CD4-positive, alpha-beta T cell treated with Interleukin-2 at 100 ng/mL for 4 hours (primary cell): ENCODE measurements around the gene KCNJ14.
"Not testable (repeated sequence)": the region's sequence is repeated elsewhere in the genome, so short reads cannot be mapped to it uniquely, and the experiment has no call there.

ENCODE experiments used
- DNase-seq: peaks from one replicate; pipeline ENCODE4 v3.0.0-alpha.2; 2020; ENCODE audit warnings: low spot score

KCNJ14 gene

DNA sequence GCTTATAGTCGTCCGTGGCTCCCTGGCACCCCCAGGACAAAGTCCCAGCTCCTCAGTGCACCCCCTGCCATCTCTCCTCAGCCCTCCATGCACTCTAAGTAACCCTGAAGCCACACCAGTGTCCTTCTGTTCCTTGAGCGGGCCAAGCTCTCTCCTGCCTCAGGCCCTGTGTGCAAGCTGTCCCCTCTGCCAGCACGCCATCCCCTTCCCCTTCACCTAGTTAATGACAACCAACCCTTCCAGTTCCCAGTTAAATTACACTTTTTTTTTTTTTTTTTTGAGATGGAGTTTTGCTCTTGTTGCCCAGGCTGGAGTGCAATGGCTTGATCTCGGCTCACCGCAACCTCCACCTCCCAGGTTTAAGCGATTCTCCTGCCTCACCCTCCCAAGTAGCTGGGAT lies 33.1 kb downstream of the KCNJ14 start:
- DNase-seq = not testable (repeated sequence)

DNA sequence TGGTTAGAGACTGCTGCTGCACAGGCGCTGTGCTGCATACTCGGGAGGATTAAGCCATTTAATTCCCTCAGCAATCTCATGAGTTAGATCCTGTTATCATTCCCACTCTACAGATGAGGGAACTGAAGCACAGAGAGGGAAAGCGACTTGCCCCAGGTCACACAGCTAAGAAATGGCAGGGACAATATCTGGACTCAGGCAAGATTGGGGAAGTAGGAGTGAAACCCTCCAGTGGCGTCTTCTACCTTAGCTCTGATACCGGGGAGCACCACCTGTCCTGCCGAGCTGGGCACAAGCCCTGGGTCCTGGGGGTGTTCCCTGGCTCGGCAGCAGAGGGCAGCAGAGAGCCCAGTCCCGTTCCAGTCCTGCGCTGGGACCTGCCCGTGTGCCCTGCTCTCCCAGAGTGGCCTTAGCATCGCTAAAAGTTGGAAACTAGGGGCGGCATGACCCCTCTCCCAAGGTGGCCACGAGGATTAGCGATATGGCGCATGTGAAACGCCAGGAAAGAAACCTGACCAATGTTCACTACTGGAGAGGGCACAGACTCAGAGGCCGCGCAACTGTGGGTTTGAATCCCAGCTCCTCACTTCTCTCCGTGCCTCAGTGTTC lies 34.3 kb downstream of the KCNJ14 start:
- peak; percentile 82 for DNase-seq

DNA sequence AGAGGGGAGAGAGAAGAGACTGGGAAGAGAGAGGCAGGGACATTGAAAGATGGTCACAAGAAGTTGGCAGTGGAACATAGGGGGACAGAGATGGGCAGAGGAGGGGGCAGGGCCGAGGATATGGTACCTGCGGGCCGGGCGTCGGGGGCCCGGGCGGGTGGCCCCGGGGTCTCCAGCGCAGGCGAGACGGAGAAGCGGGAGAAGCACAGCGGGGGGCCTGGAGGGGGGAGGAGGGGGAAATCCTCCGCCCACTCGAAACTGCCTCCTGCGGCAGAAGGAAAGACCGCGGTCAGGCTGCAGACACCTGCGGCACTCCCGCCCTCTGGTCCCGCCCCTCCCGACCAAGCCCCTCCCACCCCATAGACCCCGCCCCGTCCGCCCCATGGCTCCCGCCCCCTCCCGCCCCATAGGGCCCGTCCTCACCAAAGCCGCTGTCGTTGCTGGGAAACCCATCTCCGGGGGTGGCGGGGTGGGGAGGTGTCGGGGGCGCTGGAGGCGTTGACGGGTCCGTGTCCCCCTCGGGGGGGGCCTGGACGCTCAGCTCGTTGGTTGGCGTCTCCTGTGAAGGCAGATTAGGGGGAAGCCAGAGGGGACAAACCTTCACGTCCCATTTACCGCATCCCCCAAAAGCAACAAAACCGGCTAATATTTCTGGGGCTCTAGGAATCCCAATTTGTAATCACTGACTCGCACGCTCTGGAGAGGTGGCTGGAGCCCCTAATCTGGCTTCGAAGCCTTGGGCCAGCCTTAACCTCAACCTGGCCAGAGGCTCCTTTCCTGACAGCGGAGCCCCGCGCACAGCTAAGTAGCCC lies 35.8 kb downstream of the KCNJ14 start:
- peak; percentile 48 for DNase-seq

DNA sequence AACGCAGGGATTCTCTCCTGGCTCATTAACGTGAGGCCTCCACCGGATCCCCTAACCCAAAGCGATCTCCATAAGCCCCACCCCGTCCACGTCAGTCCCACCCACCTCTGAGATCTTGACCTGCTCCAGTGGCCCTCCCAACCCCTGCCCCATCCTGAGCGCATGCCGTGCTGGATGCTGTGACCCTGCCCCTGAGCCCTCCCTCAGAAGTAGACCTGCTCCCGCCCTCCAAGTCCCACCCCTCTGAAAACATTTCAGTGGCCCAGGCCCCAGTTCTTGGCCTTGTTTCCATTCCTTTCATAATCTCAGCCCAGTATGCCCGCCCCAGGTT lies 36.4 kb downstream of the KCNJ14 start:
- no peak for DNase-seq

DNA sequence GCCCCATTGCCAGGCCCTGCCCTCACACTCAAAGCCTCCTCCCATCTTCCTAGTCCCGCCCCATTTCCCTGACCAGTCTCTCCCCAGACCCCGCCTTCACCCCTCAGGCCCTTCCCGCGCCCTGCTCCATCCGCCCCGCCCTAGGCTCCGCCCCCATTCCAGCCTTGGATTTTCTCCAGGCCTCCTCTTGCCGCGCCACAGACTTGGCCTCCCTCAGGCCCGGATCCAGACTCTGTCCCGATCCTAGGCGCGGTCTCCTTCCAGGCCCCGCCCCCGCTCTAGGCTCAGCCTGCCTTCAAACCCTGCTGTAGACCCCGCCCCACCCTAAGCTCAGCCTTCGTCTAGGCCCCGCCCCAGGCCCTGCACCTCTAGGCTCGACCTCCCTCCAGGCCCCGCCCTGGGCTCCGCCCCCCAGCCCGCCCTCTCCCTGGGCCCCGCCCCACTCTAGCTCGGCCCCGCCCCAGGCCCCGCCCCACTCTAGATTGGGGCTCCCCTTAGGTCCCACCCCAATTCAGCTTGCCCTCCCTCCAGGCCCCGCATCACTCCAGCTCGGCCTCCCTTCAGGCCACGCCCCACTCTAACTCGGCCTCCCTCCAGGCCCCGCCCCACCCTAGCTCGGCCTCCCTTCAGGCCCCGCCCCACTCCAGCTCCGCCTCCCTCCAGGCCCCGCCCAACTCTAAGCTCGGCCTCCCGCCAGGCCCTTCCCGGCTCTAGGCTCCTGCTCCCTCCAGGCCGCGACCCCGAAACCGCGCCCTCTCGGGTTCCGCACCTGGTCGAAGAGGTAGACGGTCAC lies 37.7 kb downstream of the KCNJ14 start:
- DNase-seq = peak; percentile 77

DNA sequence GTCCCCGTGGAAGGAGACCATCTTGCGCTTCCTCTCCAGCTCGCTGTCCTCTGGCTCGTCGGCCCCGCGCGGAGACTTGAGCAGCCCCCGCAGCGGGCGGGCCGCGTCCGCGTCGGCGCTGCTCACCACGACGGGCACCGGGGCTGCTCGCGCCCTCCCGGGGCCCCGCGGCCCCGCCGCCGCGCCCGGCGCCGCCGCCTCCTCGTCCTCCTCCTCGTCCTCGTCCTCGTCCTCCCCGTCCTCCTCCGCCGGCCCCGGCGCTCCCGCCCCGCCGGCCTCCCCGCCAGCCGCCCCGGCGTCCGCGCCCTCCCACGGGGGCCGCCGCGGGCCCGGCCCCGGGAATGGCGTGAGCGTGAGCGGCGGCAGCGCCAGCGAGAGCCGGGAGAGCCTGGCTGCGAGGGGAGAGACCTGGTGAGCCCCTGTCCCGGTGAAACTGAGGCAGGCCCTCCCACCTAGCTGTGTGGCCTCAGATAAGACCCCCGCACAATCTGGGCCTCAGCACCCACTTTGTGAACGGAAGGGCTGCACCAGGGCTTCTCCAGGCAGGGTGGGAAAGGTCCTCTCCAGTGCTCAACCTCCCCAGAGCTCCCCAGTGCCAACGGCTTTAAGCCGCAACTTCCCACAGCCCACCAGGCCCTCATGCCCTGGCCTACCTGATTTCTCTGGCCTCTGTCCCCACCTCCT lies 38.5 kb downstream of the KCNJ14 start:
- no peak for DNase-seq

DNA sequence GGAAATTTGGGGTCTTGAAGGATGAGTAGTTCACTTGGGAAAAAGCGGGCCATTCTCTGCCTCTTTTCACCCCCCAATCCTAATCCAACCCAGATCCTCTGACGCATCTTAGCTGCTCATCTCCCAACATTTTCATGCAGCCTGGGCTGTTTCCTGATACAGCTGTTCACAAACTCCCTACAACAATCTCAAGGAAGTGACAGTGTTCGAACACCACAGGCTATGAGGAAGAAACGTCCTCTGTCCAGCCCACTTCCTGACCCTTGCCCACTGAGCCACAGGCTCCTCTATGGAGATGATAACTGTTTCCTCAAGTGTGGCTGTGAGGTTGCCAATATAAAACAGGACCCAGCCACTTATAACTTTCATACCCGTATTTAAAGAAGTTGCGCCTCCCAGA lies 40.0 kb downstream of the KCNJ14 start:
- no peak for DNase-seq

DNA sequence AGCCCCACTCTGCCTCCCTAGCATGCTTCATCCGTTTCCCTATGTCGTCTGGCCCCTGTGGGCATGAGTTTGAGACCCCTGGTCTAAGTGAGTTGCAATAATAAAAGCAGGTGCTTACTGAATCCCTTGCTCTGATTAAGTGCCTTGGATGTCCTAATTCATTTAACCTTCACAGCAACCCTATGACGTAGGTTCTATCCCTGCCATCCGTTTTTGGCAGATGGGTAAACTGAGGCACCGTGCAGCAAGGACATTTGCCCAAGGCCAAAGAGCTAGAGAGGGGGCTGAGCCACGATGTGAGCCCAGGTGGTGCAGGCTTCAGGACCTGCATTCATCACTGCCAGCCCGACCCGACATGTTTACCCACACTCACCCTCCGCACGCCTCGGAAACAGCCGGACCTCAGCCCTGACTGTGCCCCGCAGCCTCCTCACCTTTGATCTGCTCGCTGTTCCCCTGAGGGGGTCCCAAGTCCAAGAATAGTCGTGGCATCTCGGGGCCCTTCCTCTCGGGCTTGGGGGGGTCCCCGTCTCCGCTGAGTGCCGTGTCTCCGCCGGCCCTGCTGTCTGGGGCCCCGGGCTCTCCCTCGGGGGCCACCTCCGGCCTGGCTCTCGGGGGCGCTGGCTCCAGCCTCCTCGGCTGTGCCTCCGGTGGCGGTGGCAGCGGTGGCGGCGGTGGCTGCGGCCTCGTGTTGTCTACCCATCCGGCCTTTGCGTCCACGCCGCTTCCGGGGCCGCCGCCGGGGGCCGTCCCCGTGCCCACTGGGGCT lies 41.8 kb downstream of the KCNJ14 start:
- no peak for DNase-seq

DNA sequence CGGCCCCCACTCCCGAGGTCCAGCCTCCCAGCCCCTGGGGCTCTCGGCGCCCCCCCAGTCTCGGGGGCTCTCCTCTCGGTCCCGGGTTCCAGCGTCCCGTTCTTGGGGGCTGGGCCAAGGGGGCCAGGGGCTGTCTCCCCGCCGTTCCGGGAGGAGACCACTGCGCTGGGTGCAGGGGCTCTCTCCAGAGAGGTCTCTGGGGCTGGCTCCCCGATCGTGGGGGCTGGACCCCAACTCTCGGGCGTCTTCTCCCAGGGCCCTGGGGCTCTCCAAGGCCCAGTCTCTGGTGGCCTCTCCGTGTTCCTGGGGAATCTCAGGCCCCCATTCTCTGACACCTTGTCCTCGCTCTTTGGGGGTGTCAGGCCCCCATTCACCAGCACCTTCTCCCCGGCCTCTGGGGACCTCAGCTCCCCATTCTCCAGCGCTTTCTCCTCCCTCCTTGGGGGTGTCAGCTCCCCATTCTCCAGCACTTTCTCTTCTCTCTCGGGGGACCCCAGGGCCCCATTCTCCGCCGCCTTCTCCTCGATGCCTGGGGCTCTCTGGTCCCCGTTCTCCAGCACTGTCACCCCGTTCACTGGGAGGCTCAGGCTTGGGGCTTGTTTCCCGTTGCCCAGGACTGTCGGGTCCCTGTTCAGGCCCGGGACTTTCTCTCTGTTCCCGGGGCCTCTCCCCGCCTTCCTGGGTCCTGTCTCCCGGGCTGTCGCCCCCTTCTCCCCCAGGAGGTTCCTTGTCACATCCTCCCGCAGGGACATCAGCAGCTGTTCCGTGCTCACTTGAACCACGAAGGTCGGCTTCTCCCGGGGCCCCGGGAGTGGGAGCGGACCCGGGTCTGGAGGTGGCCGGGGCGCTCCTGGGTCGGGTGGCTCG lies 42.6 kb downstream of the KCNJ14 start:
- no peak for DNase-seq

DNA sequence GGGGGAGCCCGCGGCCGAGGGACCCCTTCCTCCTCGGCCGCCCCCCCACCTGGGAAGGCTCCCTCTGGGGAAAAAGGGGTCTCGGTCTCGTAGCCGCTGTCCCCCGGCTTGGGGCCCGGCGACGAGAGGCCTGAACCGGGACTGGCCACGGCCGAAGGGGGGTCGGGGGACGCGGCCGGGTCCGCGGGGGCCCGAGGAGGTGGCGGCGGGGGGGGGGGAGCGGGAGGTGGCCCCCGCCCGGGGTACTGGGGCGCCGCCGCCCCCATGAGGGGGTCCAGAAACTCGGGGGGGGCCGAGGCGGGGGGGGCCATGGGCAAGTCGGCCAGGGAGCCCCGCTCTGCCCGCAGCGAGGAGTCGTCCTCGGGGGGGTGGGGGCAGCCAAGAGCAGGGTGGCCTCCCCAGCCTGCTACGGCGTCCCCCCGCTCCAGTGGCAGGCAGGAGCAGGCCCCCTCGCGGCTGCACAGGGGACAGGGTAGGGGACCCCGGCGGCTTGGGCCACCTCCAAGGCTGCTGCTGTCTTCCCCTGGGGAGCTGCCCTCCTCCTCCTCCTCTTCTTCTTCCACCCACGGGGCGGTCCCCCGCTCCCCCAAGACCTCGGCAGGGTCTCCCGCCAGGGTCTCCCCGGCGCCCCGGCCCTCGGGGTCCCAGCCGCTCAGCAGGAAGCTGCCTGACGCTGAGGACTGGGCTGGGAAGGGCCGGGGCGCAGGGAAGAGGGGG lies 43.4 kb downstream of the KCNJ14 start:
- DNase-seq = no peak

DNA sequence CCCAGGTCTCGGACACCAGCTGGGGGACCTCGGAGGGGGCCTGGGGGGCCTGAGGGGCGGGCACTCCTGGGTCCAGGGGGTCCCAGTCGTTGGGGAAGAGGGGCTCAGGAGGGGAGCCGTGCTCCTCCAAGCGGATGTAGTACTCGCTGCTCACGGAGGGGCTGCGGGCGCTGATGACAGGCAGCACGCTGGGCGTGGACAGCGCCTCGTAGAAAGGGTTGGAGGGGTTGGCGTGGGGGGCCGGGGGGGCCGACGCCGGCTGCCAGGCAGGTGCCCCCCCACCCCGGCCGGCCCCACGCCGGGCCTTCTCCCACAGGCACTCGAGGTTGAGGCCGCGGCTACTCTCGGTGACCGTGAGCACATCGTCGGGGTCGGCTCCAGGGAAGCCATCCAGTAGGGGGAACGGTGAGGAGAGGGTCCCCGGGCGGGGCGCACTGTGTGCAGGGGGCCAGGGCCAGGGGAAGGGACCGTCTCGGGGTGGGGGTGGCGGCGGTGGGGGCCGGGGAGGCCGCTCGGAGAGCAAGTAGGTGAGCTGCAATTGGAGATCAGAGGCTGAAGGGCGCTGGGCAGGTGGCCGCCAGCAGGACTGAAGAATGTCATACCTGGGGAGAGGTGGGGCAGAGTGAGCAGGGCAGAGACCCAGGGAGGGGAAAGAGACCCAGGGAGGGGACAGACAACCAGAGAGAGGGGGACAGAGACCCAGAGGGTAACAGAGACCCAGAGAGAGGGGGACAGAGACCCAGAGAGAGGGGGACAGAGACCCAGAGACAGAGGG lies 44.1 kb downstream of the KCNJ14 start:
- no peak for DNase-seq

DNA sequence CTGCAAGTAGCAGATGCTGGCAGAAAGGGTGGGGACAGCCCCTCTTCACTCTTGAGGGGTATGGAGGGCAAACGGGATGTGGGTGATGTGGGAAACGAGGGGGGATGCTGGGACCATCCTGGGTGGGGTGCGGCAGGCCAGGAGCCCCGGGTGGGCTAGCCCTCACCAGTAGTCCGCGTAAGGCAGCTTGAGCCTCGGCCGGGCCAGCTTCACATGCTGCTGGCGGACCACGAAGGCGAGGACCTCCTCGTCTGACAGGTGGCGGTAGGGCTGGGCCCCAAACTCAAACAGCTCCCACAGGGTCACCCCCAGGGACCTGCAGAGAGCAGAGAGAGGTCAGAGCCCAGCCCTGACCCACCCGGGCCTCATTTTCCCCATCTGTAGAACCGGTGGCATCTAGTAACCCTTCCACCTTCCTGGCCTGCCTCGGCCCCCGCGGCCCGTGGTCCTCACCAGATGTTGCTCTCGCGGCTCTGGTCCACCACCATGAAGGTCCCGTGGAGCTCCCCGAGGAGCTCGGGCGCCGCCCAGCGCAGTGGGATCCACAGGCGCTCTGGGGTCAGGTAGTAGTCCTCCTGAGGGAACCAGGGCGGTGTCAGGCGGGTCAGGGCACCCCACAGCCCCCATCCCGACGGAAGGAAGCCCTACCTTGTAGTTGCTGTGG lies 45.6 kb downstream of the KCNJ14 start:
- DNase-seq = no peak

DNA sequence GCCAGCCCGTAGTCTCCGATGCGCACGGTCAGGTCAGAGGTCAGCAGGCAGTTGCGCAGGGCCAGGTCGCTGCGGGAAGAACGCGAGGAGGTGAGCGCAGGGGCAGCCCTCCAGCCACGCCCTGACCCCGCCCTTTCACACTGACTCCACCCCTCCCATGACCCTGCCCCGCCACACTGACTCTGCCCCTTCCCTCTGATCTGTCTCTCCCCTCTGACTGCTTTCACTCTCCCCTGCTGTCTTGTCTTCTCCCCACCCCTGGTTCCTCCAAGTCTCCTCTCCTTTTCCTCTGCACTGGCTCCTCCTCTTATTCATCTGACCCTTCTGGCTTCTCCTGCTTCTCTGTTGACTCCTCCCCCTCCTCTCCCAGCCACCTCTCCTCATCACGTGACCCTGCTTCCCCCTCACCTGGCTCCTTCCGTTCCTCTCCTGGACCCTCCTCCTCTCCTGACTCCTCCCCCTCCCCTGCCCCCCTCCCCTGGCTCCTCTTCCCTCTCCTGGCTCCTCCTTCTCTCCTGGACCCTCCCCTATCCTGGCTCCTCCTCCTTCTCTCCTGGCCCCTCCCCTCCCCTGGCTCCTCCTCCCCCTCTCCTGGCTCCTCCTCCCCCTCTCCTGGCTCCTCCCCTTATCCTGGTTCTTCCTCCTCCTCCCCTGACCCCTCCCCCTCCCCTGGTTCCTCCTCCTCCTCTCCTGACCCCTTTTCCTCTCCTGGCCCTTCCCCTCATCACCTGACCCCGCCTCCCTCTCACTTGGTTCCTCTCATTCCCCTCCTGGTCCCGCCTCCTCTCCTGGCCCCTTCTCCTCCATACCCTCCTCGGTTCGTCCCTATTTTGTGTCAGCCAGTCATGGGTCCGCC lies 46.3 kb downstream of the KCNJ14 start:
- DNase-seq = peak; percentile 67

DNA sequence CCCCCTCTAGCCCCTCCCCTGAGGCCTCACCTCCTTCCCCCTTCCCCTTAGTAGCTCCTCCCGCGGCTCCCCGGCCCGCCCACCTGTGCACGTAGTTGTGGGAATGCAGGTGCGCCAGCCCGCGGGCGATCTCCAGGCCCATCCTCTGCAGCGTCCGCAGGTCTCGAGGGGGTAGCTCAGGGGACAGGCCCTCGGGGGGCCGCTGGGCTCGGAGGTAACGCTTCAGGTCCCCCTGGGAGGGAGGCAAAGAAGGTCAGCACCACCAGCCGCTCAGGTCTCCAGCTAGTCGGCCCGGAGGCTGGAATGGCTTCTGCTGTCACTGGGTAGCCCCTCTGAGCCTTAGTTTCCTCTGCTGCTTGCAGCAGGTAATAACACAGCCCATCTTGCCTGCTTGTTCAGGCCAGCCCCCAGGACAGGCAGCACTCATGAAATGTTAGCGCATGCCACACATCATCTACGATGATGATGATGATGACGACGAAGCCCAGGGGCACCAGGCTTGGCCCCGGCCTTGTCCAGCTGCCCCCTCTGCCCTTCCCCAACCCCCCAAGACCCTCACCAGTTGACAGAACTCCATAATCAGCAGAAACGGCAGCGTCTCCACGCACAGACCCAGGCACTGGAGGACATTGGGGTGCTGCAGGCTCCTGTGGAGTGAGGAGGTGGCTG lies 47.1 kb downstream of the KCNJ14 start:
- no peak for DNase-seq

DNA sequence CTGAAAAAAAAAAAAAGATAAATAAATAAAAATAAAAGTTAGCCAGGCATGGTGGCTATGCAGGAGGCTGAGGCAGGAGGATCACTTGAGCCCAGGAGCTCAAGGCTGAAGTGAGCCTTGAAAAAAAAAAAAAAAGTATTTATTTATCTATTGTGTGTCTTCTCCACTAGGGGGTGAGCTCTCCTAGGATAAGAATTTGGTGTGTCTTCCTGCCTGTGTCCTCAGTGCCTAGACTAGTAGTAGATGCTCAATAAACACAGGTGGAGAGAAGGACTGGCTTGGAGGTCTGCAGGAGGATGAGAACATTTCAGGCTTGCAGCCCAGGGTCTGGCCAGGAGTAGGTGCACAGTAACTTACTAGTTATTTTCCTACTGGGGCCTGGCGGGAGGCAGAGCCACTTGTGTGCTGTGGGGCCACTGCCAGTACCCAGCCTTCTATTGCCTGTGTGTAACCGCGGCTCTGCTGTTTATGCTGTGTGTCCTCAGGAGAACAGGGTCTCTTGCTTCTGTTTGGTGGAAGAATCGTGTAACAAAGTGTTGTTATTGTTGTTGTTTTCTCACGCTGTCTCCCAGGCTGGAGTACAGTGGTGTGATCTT lies 50.9 kb downstream of the KCNJ14 start:
- peak; percentile 64 for DNase-seq

DNA sequence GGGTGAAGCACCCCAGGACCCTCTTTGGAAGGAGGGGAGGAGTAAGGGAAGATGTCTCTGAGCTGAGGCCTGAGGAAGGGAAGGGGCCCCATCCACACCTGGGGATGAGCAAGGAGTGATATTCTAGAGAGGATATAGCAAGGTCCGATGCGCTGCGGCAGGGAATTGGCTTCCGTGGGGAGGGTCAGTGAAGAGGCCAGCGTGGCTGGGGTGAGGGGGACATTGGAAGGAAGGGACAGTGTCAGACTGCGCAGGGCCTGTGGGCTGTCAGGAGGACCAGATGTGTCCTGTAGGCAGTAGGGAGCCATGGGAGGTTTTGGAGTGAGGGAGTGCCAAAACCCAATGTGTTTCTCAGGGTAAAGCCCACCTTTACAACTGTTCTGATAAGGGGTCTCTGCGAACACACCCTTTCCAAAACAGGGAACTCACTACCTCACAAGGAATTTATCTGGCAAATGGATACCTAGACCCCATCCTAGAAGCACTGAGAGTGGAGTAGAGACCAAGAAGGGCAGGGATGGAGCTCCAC lies 52.6 kb downstream of the KCNJ14 start:
- DNase-seq = no peak
